ENCODE measurements around the gene HBD. TPM values are rescaled to one million over a fixed set of nuclear protein-coding genes. Genes with fewer than 3 reads are reported as not detected.

HBD gene
- total and polyA plus RNA-seq, 2 experiments from 2014 or later = 2.8 TPM; not detected in 1

GRCh38 chr11:5210376-5210885, 23.9 kb downstream of the HBD start:
- TF ChIP-seq CTCF (IDR thresholded peaks at IDR 0.05; ENCODE audit: low read depth, low read length) = no peak
- no peak for DNase-seq (ENCODE audit: low read depth in 1 of 2, low spot score in 1 of 2)
- no peaks in the 10 kb centered on the region for H3K9me3 ChIP-seq (ENCODE audit: low read depth)

GRCh38 chr11:5204787-5205186, 29.5 kb downstream of the HBD start:
- H3K36me3 ChIP-seq = no peaks in the 10 kb centered on the region
- peak; percentile 63 to 77 for DNase-seq (ENCODE audit: low read depth in 1 of 2, low spot score in 1 of 2)
- TF ChIP-seq CTCF (IDR thresholded peaks at IDR 0.05; ENCODE audit: low read depth, low read length) = peak; percentile 70

More at GRCh38 chr11:5210376-5210885, 23.9 kb downstream of the HBD start:
- Histone ChIP-seq H3K4me1 (ENCODE audit: low read depth) (no peaks in the 10 kb centered on the region), H3K27me3 (no peaks in the 10 kb centered on the region), H3K36me3 (no peaks in the 10 kb centered on the region), H3K4me3 (no peak overlapping the region), H3K27ac (no peak overlapping the region)

GRCh38 chr11:5203366-5203765, 30.9 kb downstream of the HBD start:
- Histone ChIP-seq H3K9me3 (ENCODE audit: low read depth) (no peaks in the 10 kb centered on the region), H3K36me3 (no peaks in the 10 kb centered on the region), H3K27me3 (no peaks in the 10 kb centered on the region), H3K4me3 (no peak overlapping the region), H3K27ac (no peak overlapping the region), H3K4me1 (ENCODE audit: low read depth) (no peaks in the 10 kb centered on the region)
- DNase-seq (ENCODE audit: low read depth in 1 of 2, low spot score in 1 of 2) = no peak
- no peak for TF ChIP-seq CTCF (IDR thresholded peaks at IDR 0.05; ENCODE audit: low read depth, low read length)

More at GRCh38 chr11:5204787-5205186, 29.5 kb downstream of the HBD start:
- H3K27ac ChIP-seq = no peak overlapping the region
- H3K4me3 ChIP-seq = no peak overlapping the region
- H3K27me3 ChIP-seq = no peaks in the 10 kb centered on the region
- no peaks in the 10 kb centered on the region for H3K4me1 ChIP-seq (ENCODE audit: low read depth)
- no peaks in the 10 kb centered on the region for H3K9me3 ChIP-seq (ENCODE audit: low read depth)

- no peak for DNase-seq (ENCODE audit: low read depth in 1 of 2, low spot score in 1 of 2)
- Histone ChIP-seq H3K27me3 (no peaks in the 10 kb centered on the region), H3K9me3 (ENCODE audit: low read depth) (no peaks in the 10 kb centered on the region), H3K4me1 (ENCODE audit: low read depth) (no peaks in the 10 kb centered on the region), H3K27ac (no peak within 1 kb of the TSS), H3K36me3 (no peaks in the 10 kb centered on the region), H3K4me3 (no peak within 1 kb of the TSS)
- TF ChIP-seq CTCF (IDR thresholded peaks at IDR 0.05; ENCODE audit: low read depth, low read length) = no peak
These were observed 33.7 kb downstream of the HBD start, which contains the start of gene OR51V1 for GRCh38 chr11:5200582-5200981. Gene OR51V1, minus strand, starts transcription at chr11:5200682. Its CDS starts 0 bp downstream, at chr11:5200682.

GRCh38 chr11:5198285-5198684, 36.0 kb downstream of the HBD start:
- H3K27me3 ChIP-seq = no peaks in the 10 kb centered on the region
- no peaks in the 10 kb centered on the region for H3K9me3 ChIP-seq (ENCODE audit: low read depth)
- no peak for TF ChIP-seq CTCF (IDR thresholded peaks at IDR 0.05; ENCODE audit: low read depth, low read length)
- no peak for DNase-seq (ENCODE audit: low read depth in 1 of 2, low spot score in 1 of 2)
- H3K27ac ChIP-seq = no peak overlapping the region
- no peaks in the 10 kb centered on the region for H3K36me3 ChIP-seq
- no peak overlapping the region for H3K4me3 ChIP-seq
- H3K4me1 ChIP-seq (ENCODE audit: low read depth) = no peaks in the 10 kb centered on the region

All from cardiac muscle cell (in vitro differentiated cells and primary cell).